Endothelial cell of umbilical vein (primary cell): Measurements from ENCODE around the gene TPSG1.

ENCODE experiments used
- CTCF ChIP-seq, 2 donors: IDR thresholded peaks; 1 replicate in 1 of 2; 2 replicates in 1 of 2; pipeline ENCODE4 v1.5.1; 2011; ENCODE audit warnings: low read length in 2 of 2, mild to moderate bottlenecking in 2 of 2, moderate library complexity in 2 of 2, control low read depth in 1 of 2, inconsistent platforms in 1 of 2, low read depth in 1 of 2; ENCODE audit not compliant: insufficient read depth in 1 of 2; ENCODE audit errors: extremely low read depth in 1 of 2
- EZH2 ChIP-seq: IDR thresholded peaks from 2 replicates; pipeline ENCODE4 v1.6.1; 2012; ENCODE audit warnings: borderline replicate concordance, low read depth, mild to moderate bottlenecking, moderate library complexity, low read length, inconsistent platforms; ENCODE audit not compliant: severe bottlenecking
- FOS ChIP-seq: IDR thresholded peaks from 2 replicates; pipeline ENCODE4 v1.6.1; 2011; ENCODE audit warnings: mild to moderate bottlenecking, low read length, moderate library complexity, borderline replicate concordance; ENCODE audit not compliant: insufficient read depth
- POLR2A ChIP-seq: IDR thresholded peaks from 2 replicates; pipeline ENCODE4 v1.6.1; 2012; ENCODE audit warnings: low read depth, mild to moderate bottlenecking, control low read depth, low read length

DNA sequence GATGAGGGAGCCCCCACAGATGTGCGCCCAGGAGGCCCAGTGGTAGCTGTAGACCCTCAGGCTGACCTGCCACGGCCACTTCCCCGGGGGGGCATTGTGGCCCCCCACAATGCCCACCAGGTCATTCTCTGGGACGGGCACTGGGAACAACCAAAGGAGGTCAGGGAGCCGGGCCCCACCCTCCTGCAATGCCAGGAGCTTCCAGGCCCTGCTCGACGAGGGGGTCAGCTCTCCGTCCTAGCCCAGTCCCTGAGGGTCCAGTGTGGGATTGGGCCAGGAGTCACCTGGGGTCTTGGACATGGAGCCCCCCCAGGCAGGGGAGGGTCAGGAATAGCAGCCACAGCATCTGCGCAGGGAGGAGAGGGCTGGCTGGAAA lies 37.8 kb upstream of the TPSG1 start:
- TF ChIP-seq CTCF (IDR thresholded peaks at IDR 0.05; ENCODE audit: extremely low read depth in 1 of 2, insufficient read depth in 1 of 2, low read depth in 1 of 2, low read length in 2 of 2) (no peak), POLR2A (no peak), EZH2 (no peak), FOS (no peak)
